SU-DHL-6 (cell line): ENCODE data around the gene DENND5B.
"Not testable (repeated sequence)": the region's sequence is repeated elsewhere in the genome, so short reads cannot be mapped to it uniquely, and the experiment has no call there.

Source experiments
- H2AFZ ChIP-seq: fragments of 200-600 bp; sonication (generic); 2 replicates; pipeline ENCODE4 v1.6.1; 2014; ENCODE audit warnings: low read depth, mild to moderate bottlenecking, moderate library complexity, mixed read lengths, antibody characterized with exemption, low read length; ENCODE audit not compliant: severe bottlenecking
- H3F3A ChIP-seq: fragments of 200-600 bp; shearing (Covaris generic); 2 replicates; pipeline ENCODE4 v1.6.0; 2016; ENCODE audit warnings: antibody characterized with exemption, mild to moderate bottlenecking; ENCODE audit not compliant: insufficient read depth
- H3K27ac ChIP-seq: fragments of 200-600 bp; sonication (generic); 2 replicates; pipeline ENCODE4 v1.5.1; 2016; ENCODE audit warnings: low read depth, mild to moderate bottlenecking, low read length, moderate library complexity, mixed read lengths
- H3K27me3 ChIP-seq: fragments of 200-600 bp; sonication (generic), shearing (Covaris generic); 2 replicates; pipeline ENCODE4 v1.6.0; 2014; ENCODE audit warnings: mild to moderate bottlenecking, low read length
- H3K36me3 ChIP-seq: fragments of 200-600 bp; sonication (generic); 2 replicates; pipeline ENCODE4 v1.6.1; 2014; ENCODE audit warnings: mild to moderate bottlenecking, low read length, mixed read lengths
- H3K4me2 ChIP-seq: fragments of 300-600, 200-600 bp; shearing (Covaris generic), sonication (generic); 2 replicates; pipeline ENCODE4 v1.6.0; 2014; ENCODE audit warnings: low read length, low read depth, mild to moderate bottlenecking; ENCODE audit not compliant: poor library complexity, severe bottlenecking
- H3K4me3 ChIP-seq: fragments of 200-600 bp; sonication (generic); 2 replicates; pipeline ENCODE4 v1.5.1; 2014; ENCODE audit warnings: antibody characterized with exemption, low read length, mild to moderate bottlenecking, mixed read lengths; ENCODE audit not compliant: insufficient read depth, poor library complexity, severe bottlenecking
- H3K79me2 ChIP-seq: fragments of 200-600 bp; sonication (generic); 2 replicates; pipeline ENCODE4 v1.6.1; 2014; ENCODE audit warnings: mild to moderate bottlenecking, low read length, moderate library complexity; ENCODE audit not compliant: insufficient read depth
- H3K9ac ChIP-seq: fragments of 200-600 bp; sonication (generic); 2 replicates; pipeline ENCODE4 v1.7.0; 2014; ENCODE audit warnings: mild to moderate bottlenecking, low read length
- H3K9me2 ChIP-seq: fragments of 200-600 bp; sonication (generic); replicated peaks from 2 replicates; pipeline ENCODE4 v1.6.1; 2014; ENCODE audit warnings: low read length; ENCODE audit not compliant: insufficient read depth
- H3K9me3 ChIP-seq: fragments of 200-600 bp; sonication (generic); 2 replicates; pipeline ENCODE4 v1.6.1; 2014; ENCODE audit warnings: low read length, mixed read lengths; ENCODE audit not compliant: insufficient read depth
- H4K20me1 ChIP-seq: fragments of 200-600 bp; sonication (generic); 2 replicates; pipeline ENCODE4 v1.6.1; 2014; ENCODE audit warnings: low read depth, mild to moderate bottlenecking, antibody characterized with exemption, low read length, moderate library complexity, mixed read lengths
- CTCF ChIP-seq: fragments of 200-600 bp; sonication (generic); IDR thresholded peaks from one replicate; pipeline ENCODE4 v1.5.1; 2017; ENCODE audit warnings: antibody characterized with exemption, mild to moderate bottlenecking, low read length, moderate library complexity; ENCODE audit not compliant: insufficient read depth, poor library complexity, severe bottlenecking
- EZH2phosphoT487 ChIP-seq: fragments of 200-600 bp; sonication (generic), shearing (Covaris generic); conservative IDR thresholded peaks from 2 replicates; pipeline ENCODE4 v1.6.1; 2018; ENCODE audit warnings: mild to moderate bottlenecking, antibody characterized with exemption, low read length, moderate library complexity, mixed read lengths

DENND5B gene

DNA sequence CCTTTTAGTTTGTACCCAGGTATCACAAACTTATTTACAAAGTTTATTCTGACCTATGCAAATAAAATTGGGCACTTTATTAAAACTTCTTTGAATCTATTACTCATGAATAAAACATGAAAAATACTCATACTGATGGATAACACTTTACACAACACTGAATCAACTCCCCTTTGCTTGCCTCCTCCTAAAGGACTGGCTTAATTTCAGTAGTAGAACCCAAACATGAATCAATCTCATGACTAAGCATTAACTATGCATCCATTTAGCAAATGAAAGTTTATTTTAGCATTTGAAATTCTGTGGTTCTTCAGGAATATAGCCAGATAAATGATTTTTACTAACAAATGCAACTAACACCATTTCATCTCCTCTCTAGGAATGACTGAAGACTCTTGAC lies 32.4 kb downstream of the DENND5B start:
- H3K79me2 ChIP-seq = peaks cover 70% of the 10 kb centered on the region

GRCh38 chr12:31557707-31558106 lies 33.2 kb downstream of the DENND5B start:
- Histone ChIP-seq H3F3A (no peaks in the 10 kb centered on the region), H3K36me3 (no peaks in the 10 kb centered on the region), H3K4me2 (no peak overlapping the region), H3K79me2 (peaks cover 63% of the 10 kb centered on the region), H3K9ac (no peak overlapping the region), H4K20me1 (no peaks in the 10 kb centered on the region), H3K4me3 (no peak overlapping the region), H3K27ac (no peak overlapping the region), H3K9me3 (no peaks in the 10 kb centered on the region), H3K27me3 (no peaks in the 10 kb centered on the region), H3K9me2 (no peaks in the 10 kb centered on the region), H2AFZ (no peak overlapping the region)
- no peak for TF ChIP-seq CTCF
- TF ChIP-seq EZH2phosphoT487 = no peak

More for the DNA sequence above, 32.4 kb downstream of the DENND5B start:
- H4K20me1 ChIP-seq = no peaks in the 10 kb centered on the region
- H3K4me2 ChIP-seq = no peak overlapping the region
- no peak overlapping the region for H3K27ac ChIP-seq
- no peak overlapping the region for H3K9ac ChIP-seq
- H3F3A ChIP-seq = no peaks in the 10 kb centered on the region
- no peaks in the 10 kb centered on the region for H3K9me2 ChIP-seq
- no peaks in the 10 kb centered on the region for H3K27me3 ChIP-seq
- no peaks in the 10 kb centered on the region for H3K9me3 ChIP-seq
- no peak overlapping the region for H2AFZ ChIP-seq
- TF ChIP-seq CTCF = no peak
- TF ChIP-seq EZH2phosphoT487 = no peak
- no peak overlapping the region for H3K4me3 ChIP-seq
- H3K36me3 ChIP-seq = no peaks in the 10 kb centered on the region

- H3K9me3 ChIP-seq, H3K9ac ChIP-seq, H4K20me1 ChIP-seq, H3K4me2 ChIP-seq, H3F3A ChIP-seq, H3K9me2 ChIP-seq, H3K27me3 ChIP-seq, H2AFZ ChIP-seq, H3K27ac ChIP-seq, H3K36me3 ChIP-seq, H3K4me3 ChIP-seq: not testable (repeated sequence)
- H3K79me2 ChIP-seq = peaks cover 43% of the 10 kb centered on the region
Measured at GRCh38 chr12:31555466-31555865, 35.5 kb downstream of the DENND5B start.

GRCh38 chr12:31550590-31550989 lies 40.3 kb downstream of the DENND5B start:
- not testable (repeated sequence) for H3K9me2 ChIP-seq, H3K9ac ChIP-seq, H3K4me3 ChIP-seq, H3F3A ChIP-seq, H3K36me3 ChIP-seq, H3K4me2 ChIP-seq, H2AFZ ChIP-seq, H3K9me3 ChIP-seq, H3K27ac ChIP-seq, H3K27me3 ChIP-seq, H4K20me1 ChIP-seq
- H3K79me2 ChIP-seq = peaks cover 11% of the 10 kb centered on the region
